Stimulated activated naive CD4-positive, alpha-beta T cell (primary cell): ENCODE measurements around the gene ASMTL.
"Not testable (repeated sequence)": the region's sequence is repeated elsewhere in the genome, so short reads cannot be mapped to it uniquely, and the experiment has no call there.

Source experiments
- DNase-seq, 6 experiments: peaks; one replicate each; lab custom pipeline; 2025; lab: John Stamatoyannopoulos, UW

The ASMTL gene

GRCh38 chrX:1481636-1482529, 29.2 kb upstream of the ASMTL start:
- DNase-seq: no peak

DNA sequence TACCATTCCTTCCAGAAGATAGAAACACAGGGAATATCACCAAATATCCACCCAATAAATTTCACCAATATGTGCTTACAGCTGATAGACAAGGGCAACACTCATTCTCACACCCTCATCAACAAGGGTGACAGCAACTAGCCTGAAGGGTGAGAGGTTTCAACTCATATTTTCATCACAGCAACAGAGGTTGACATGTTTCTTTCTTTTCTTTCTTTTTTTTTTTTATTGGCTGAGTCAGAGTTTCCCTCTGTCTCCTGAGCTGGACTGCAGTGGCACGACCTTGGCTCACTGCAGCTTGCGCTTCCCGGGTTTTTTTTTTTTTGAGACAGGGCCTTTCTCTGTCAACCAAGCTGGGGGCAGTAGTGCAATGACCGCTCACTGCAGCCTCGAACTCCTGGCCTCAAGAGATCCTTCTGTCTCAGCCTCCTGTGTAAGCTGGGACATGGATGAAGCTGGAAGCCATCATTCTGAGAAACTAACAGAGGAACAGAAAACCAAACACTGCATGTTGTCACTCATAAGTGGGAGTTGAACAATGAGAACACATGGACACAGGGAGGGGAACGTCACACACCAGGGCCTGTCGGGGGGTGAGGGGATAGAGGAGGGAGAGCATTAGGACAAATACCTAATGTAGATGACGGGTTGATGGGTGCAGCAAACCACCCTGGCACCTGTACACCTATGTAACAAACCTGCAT, 27.5 kb upstream of the ASMTL start:
- DNase-seq: no peak

DNA sequence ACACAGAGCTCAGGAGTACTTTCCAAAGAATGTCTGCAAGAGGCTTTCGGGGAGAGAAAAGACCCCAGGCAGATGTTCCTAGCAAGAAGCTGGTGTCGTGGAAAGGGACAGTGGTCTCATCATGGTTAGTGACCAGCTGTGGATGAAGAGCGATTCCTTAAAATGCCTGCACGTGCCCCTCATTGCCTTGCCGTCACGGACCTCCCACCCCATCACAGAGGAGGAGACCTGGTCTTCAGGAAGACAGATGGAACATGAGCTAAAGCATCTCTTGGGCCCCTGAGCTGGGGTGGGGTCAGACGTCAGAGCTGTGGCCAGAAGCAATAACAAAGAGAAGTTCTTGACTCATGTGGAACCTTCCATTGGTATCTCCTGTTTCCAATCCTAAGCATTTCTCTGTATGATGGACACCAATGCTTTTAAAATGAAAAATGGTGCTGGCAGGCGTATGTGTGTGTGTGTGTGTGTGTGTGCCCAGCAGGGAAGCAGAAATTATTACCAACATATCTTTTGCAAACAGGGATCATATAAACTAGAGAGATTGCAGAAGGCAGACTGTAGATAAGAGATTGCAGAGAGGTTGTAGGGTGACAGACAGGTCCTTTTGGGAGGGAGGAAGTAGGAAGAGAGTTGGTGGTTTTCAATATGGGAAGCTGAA, 25.2 kb upstream of the ASMTL start:
- DNase-seq: no peak

- no peak for DNase-seq
These were observed 24.5 kb upstream of the ASMTL start for GRCh38 chrX:1477229-1477628.

GRCh38 chrX:1476682-1477081, 24.0 kb upstream of the ASMTL start:
- DNase-seq: no peak

DNA sequence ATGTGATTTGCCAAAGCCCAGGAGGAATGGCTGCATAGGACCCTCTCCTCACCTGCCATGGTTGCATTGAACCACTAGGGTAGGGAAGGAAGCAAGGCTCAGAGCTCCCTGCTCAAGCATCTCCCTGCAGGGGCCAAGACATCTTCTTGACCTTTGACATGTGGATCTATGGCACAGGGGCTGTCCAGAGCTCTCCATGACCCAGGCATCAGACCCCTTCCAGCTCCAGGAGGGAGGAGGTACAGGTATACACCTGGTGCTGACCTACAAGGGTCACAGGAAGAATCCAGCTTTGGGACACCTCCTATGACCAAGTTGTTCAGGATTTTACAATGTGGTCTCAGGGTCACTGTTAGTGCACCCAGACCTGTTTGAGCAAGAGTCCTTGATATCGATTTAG, 23.2 kb upstream of the ASMTL start:
- DNase-seq: no peak

GRCh38 chrX:1475481-1475880, 22.8 kb upstream of the ASMTL start:
- no peak for DNase-seq

DNA sequence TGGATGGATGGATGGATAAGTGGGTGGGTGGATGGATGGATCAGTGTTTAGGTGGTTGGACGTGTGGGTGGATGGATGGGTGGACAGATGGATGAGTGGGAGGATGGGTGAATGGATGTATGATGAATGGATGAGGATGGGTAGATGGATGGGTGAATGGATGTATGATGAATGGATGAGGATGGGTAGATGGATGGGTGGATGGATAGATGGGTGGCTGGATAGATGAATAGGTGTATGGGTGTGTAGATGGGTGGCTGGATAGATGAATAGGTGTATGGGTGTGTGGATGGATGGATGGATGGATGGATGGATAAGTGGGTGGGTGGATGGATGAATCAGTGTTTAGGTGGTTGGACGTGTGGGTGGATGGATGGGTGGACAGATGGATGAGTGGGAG, 21.9 kb upstream of the ASMTL start:
- not testable (repeated sequence) for DNase-seq

- no peak for DNase-seq
These were observed 20.3 kb upstream of the ASMTL start for GRCh38 chrX:1472975-1473374.

DNA sequence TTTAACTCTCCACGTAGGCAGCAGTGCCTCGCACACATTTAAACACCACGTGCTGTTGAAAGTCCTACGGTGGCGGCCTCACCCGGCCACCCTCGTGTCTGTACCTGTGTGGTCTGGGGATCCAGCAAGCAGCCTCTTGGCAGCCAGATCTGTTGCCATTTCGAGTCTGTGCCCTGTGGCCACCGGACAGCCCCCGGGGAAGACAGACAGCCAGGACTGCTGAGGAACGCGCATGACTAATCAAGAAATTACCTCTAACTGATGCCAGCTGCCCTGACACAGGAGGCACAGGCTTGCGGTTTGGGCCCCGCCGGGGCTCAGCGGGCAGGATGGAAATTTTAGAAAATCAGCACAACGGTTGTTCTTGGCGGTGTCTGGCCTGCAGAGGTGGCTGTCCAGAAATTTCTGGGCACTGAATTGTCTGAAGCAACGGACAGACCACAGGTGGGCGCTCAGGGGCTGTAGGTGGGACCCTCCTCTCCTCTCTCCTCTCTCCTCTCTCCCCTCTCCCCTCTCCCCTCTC, 15.6 kb upstream of the ASMTL start:
- peak; percentile 36 to 65 (median 56) for DNase-seq

DNA sequence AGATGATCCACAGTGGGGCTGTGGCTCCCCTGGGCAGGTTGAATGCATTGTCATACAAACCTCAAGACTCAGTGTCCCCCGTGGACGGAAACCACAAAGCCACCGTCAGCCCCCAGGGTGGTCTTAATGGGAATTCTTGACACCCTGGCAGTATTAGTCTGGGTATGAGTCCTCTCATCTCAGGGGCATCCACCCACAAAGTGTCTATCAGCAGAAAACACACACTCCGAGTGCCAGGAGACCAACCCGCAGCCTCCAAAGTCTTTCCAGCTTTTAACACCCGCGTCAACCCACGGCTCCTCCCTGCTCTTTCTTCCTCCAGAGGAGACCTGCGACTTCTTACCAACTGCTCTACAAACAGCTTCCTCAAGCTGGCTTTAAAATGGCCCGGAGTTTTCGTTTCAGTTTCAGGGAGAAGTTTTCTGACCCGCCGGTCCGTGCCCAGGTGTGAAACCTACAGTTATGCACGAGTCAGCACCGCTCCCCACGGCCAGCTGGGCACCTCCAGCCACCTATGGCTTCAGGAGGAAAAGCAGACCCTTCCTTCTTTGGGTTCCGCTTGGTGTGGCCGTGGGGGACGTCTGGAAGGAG, 14.4 kb upstream of the ASMTL start:
- DNase-seq: peak; percentile 13 to 50 (median 27)

DNA sequence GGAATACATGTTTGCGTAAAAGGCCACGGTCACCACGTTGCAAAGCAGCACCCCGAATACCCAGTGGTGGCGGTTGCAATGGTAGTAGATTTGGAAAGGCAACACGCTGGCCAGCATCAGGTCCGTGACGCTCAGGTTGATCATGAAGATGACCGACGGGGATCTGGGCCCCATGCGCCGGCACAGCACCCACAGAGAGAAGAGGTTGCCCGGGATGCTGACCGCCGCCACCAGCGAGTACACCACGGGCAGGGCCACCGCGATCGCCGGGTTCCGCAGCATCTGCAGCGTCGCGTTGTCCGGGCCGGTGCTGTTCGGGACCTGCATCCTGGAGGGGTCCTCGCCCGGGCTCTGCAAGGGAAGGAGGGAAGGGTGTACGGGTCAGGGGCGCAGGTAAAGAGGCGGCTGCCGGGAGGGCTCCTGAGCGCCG, 13.5 kb upstream of the ASMTL start:
- DNase-seq: no peak

DNA sequence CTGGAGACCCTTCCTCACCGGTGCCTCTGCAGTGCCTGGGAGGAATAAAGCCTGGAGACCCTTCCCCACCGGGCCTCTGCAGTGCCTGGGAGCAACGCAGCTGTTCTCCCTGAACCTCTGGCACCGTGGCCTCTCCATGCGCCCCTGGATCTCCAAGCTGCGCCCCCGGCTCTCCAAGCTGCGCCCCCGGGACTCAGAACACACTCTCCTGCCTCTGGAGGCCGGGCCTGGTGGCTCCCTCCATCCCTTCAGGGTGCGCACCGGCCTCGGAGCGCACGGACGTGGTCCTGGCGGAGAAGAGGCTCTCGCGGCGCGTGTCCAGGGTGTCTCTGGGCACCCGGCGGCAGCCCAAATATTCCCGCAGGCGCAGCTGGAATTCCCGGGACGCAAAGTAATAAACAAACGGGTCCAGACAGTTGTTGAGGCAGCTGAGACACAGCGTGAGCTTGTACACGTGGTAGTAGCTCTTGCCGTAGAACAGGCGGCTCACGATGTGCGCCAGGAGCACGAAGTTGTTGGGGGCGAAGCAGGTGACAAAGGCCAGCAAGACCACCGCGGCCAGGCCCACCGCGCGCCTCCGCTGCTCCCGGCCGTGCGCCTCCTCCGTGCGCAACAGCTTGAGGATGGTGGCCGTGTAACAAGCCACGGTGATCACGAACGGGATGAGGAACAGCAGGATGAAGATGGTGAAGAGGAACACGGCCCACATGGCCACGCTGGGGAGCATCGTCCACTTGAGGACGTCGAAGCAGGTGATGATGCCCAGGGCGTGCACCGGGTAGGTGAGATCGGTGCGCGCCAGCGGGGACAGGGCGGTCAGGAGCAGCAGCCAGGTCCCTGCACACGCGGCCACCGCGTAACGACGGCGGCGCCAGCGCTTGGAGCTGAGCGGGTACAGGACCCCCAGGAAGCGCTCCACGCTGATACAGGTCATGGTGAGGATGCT, 12.8 kb upstream of the ASMTL start:
- DNase-seq: no peak

DNA sequence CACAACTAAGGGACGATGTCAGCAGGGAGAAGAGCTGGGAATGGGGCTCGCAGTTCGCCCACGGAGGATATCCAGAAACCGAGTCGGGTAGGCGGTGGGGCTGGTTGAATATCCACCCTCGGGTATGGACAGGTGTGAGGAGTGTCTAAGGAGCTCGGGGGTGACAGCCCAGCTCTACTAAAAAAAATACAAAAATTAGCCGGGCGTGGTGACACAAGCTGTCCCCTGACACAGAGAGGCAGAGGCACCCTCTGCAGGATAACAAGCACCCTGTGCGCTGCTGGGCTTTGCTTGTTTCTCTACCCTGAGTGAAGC, 12.2 kb upstream of the ASMTL start:
- DNase-seq: peak in 1 of 6 experiments; percentile 36

- DNase-seq: peak in 1 of 6 experiments; percentile 37
These were observed 11.6 kb upstream of the ASMTL start for GRCh38 chrX:1464041-1464970.

- no peak for DNase-seq
These were observed 10.9 kb upstream of the ASMTL start for GRCh38 chrX:1463581-1463980.

- peak; percentile 53 to 92 (median 72) for DNase-seq
These were observed 10.0 kb upstream of the ASMTL start for GRCh38 chrX:1462596-1463251.

DNA sequence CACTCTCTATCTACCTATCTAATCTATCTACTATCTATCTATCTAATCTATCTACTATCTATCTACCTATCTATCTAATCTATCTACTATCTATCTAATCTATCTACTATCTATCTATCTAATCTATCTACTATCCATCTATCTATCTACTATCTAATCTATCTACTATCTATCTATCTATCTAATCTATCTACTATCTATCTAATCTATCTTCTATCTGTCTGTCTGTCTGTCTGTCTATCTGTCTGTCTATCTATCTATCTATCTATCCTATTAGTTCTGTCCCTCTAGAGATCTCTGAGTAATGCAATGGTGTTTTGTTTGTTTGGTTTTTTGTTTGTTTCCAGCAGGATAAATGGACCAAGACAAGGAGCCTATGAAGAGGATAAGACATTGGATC, 9.4 kb upstream of the ASMTL start:
- DNase-seq: no peak

- no peak for DNase-seq
These were observed 3.2 kb upstream of the ASMTL start for GRCh38 chrX:1455948-1456280.
